Measurements from ENCODE around the gene GDF2.

Gene GDF2

GRCh38 chr10:47367646-47368045 is 45.4 kb downstream of the GDF2 start:
- Histone ChIP-seq H3K9ac (ENCODE audit: low read depth in 1 of 2, low read length in 2 of 2) (no peak overlapping the region), H3K4me3 (ENCODE audit: low read length in 2 of 2) (no peak overlapping the region), H3K9me3 (ENCODE audit: control insufficient read depth in 2 of 2, low read length in 2 of 2) (no peaks in the 10 kb centered on the region), H3K36me3 (ENCODE audit: control insufficient read depth in 2 of 2, insufficient read depth in 2 of 2, low read length in 2 of 2) (no peaks in the 10 kb centered on the region), H3K27me3 (ENCODE audit: control insufficient read depth in 2 of 2, insufficient read depth in 2 of 2, low read length in 2 of 2) (no peaks in the 10 kb centered on the region), H3K4me1 (ENCODE audit: control insufficient read depth in 2 of 2, insufficient read depth in 2 of 2, low read length in 2 of 2) (no peaks in the 10 kb centered on the region), H3K27ac (ENCODE audit: low read depth in 2 of 2, low read length in 2 of 2) (no peak overlapping the region)

- Histone ChIP-seq H3K4me1 (ENCODE audit: control insufficient read depth in 2 of 2, insufficient read depth in 2 of 2, low read length in 2 of 2) (no peaks in the 10 kb centered on the region), H3K36me3 (ENCODE audit: control insufficient read depth in 2 of 2, insufficient read depth in 2 of 2, low read length in 2 of 2) (no peaks in the 10 kb centered on the region), H3K4me3 (ENCODE audit: low read length in 2 of 2) (no peak overlapping the region), H3K9me3 (ENCODE audit: control insufficient read depth in 2 of 2, low read length in 2 of 2) (no peaks in the 10 kb centered on the region), H3K27me3 (ENCODE audit: control insufficient read depth in 2 of 2, insufficient read depth in 2 of 2, low read length in 2 of 2) (no peaks in the 10 kb centered on the region), H3K9ac (ENCODE audit: low read depth in 1 of 2, low read length in 2 of 2) (no peak overlapping the region), H3K27ac (ENCODE audit: low read depth in 2 of 2, low read length in 2 of 2) (no peak overlapping the region)
These were observed 46.4 kb downstream of the GDF2 start for GRCh38 chr10:47368431-47369180.

GRCh38 chr10:47369251-47369894 is 47.1 kb downstream of the GDF2 start:
- no peaks in the 10 kb centered on the region for H3K27me3 ChIP-seq (ENCODE audit: control insufficient read depth in 2 of 2, insufficient read depth in 2 of 2, low read length in 2 of 2)
- no peak overlapping the region for H3K27ac ChIP-seq (ENCODE audit: low read depth in 2 of 2, low read length in 2 of 2)
- H3K36me3 ChIP-seq (ENCODE audit: control insufficient read depth in 2 of 2, insufficient read depth in 2 of 2, low read length in 2 of 2) = no peaks in the 10 kb centered on the region
- H3K4me1 ChIP-seq (ENCODE audit: control insufficient read depth in 2 of 2, insufficient read depth in 2 of 2, low read length in 2 of 2) = no peaks in the 10 kb centered on the region
- H3K4me3 ChIP-seq (ENCODE audit: low read length in 2 of 2) = no peak overlapping the region
- no peaks in the 10 kb centered on the region for H3K9me3 ChIP-seq (ENCODE audit: control insufficient read depth in 2 of 2, low read length in 2 of 2)
- H3K9ac ChIP-seq (ENCODE audit: low read depth in 1 of 2, low read length in 2 of 2) = no peak overlapping the region

GRCh38 chr10:47370015-47370767 is 47.9 kb downstream of the GDF2 start:
- H3K27me3 ChIP-seq (ENCODE audit: control insufficient read depth in 2 of 2, insufficient read depth in 2 of 2, low read length in 2 of 2) = no peaks in the 10 kb centered on the region
- H3K27ac ChIP-seq (ENCODE audit: low read depth in 2 of 2, low read length in 2 of 2) = no peak overlapping the region
- no peak overlapping the region for H3K4me3 ChIP-seq (ENCODE audit: low read length in 2 of 2)
- no peaks in the 10 kb centered on the region for H3K36me3 ChIP-seq (ENCODE audit: control insufficient read depth in 2 of 2, insufficient read depth in 2 of 2, low read length in 2 of 2)
- no peak overlapping the region for H3K9ac ChIP-seq (ENCODE audit: low read depth in 1 of 2, low read length in 2 of 2)
- no peaks in the 10 kb centered on the region for H3K4me1 ChIP-seq (ENCODE audit: control insufficient read depth in 2 of 2, insufficient read depth in 2 of 2, low read length in 2 of 2)
- no peaks in the 10 kb centered on the region for H3K9me3 ChIP-seq (ENCODE audit: control insufficient read depth in 2 of 2, low read length in 2 of 2)

- H3K27me3 ChIP-seq (ENCODE audit: control insufficient read depth in 2 of 2, insufficient read depth in 2 of 2, low read length in 2 of 2) = no peaks in the 10 kb centered on the region
These were observed 48.6 kb downstream of the GDF2 start for GRCh38 chr10:47370878-47371277.

GRCh38 chr10:47371629-47372485 is 49.6 kb downstream of the GDF2 start:
- no peaks in the 10 kb centered on the region for H3K27me3 ChIP-seq (ENCODE audit: control insufficient read depth in 2 of 2, insufficient read depth in 2 of 2, low read length in 2 of 2)
- H3K36me3 ChIP-seq (ENCODE audit: control insufficient read depth in 2 of 2, insufficient read depth in 2 of 2, low read length in 2 of 2) = no peaks in the 10 kb centered on the region
- no peaks in the 10 kb centered on the region for H3K9me3 ChIP-seq (ENCODE audit: control insufficient read depth in 2 of 2, low read length in 2 of 2)
- no peak overlapping the region for H3K27ac ChIP-seq (ENCODE audit: low read depth in 2 of 2, low read length in 2 of 2)
- peaks cover 0 to 1% of the 10 kb centered on the region in 2 donors for H3K4me1 ChIP-seq (ENCODE audit: control insufficient read depth in 2 of 2, insufficient read depth in 2 of 2, low read length in 2 of 2)
- no peak overlapping the region for H3K9ac ChIP-seq (ENCODE audit: low read depth in 1 of 2, low read length in 2 of 2)
- H3K4me3 ChIP-seq (ENCODE audit: low read length in 2 of 2) = no peak overlapping the region

More at GRCh38 chr10:47370878-47371277, 48.6 kb downstream of the GDF2 start:
- no peak overlapping the region for H3K9ac ChIP-seq (ENCODE audit: low read depth in 1 of 2, low read length in 2 of 2)
- no peaks in the 10 kb centered on the region for H3K4me1 ChIP-seq (ENCODE audit: control insufficient read depth in 2 of 2, insufficient read depth in 2 of 2, low read length in 2 of 2)
- H3K36me3 ChIP-seq (ENCODE audit: control insufficient read depth in 2 of 2, insufficient read depth in 2 of 2, low read length in 2 of 2) = no peaks in the 10 kb centered on the region
- no peaks in the 10 kb centered on the region for H3K9me3 ChIP-seq (ENCODE audit: control insufficient read depth in 2 of 2, low read length in 2 of 2)
- H3K27ac ChIP-seq (ENCODE audit: low read depth in 2 of 2, low read length in 2 of 2) = no peak overlapping the region
- no peak overlapping the region for H3K4me3 ChIP-seq (ENCODE audit: low read length in 2 of 2)

- H3K4me1 ChIP-seq (ENCODE audit: control insufficient read depth in 2 of 2, insufficient read depth in 2 of 2, low read length in 2 of 2) = peaks cover 0 to 8% of the 10 kb centered on the region in 2 donors
- H3K4me3 ChIP-seq (ENCODE audit: low read length in 2 of 2) = no peak overlapping the region
- H3K9ac ChIP-seq (ENCODE audit: low read depth in 1 of 2, low read length in 2 of 2) = no peak overlapping the region
- H3K27me3 ChIP-seq (ENCODE audit: control insufficient read depth in 2 of 2, insufficient read depth in 2 of 2, low read length in 2 of 2) = no peaks in the 10 kb centered on the region
- no peak overlapping the region for H3K27ac ChIP-seq (ENCODE audit: low read depth in 2 of 2, low read length in 2 of 2)
- no peaks in the 10 kb centered on the region for H3K9me3 ChIP-seq (ENCODE audit: control insufficient read depth in 2 of 2, low read length in 2 of 2)
- H3K36me3 ChIP-seq (ENCODE audit: control insufficient read depth in 2 of 2, insufficient read depth in 2 of 2, low read length in 2 of 2) = no peaks in the 10 kb centered on the region
These were observed 50.5 kb downstream of the GDF2 start for GRCh38 chr10:47372726-47373125.

- Histone ChIP-seq H3K9me3 (ENCODE audit: control insufficient read depth in 2 of 2, low read length in 2 of 2) (no peaks in the 10 kb centered on the region), H3K4me1 (ENCODE audit: control insufficient read depth in 2 of 2, insufficient read depth in 2 of 2, low read length in 2 of 2) (peaks cover 0 to 13% of the 10 kb centered on the region in 2 donors), H3K9ac (ENCODE audit: low read depth in 1 of 2, low read length in 2 of 2) (no peak overlapping the region), H3K27me3 (ENCODE audit: control insufficient read depth in 2 of 2, insufficient read depth in 2 of 2, low read length in 2 of 2) (no peaks in the 10 kb centered on the region), H3K36me3 (ENCODE audit: control insufficient read depth in 2 of 2, insufficient read depth in 2 of 2, low read length in 2 of 2) (no peaks in the 10 kb centered on the region), H3K4me3 (ENCODE audit: low read length in 2 of 2) (no peak overlapping the region), H3K27ac (ENCODE audit: low read depth in 2 of 2, low read length in 2 of 2) (no peak overlapping the region)
These were observed 52.6 kb downstream of the GDF2 start for GRCh38 chr10:47374611-47375536.
